H1 (cell line): ENCODE results near the gene CFAP54. TPM values are rescaled to one million over a fixed set of nuclear protein-coding genes. Genes with fewer than 3 reads are reported as not detected.

Experiments used
- CTCF ChIA-PET: fragments of 300-600 bp; sonication (Branson Sonifier 250); formaldehyde crosslinking; loops from one replicate; lab custom pipeline; 2021; ENCODE audit not compliant: partially characterized antibody; lab: Charles Lee
- POLR2A ChIA-PET: fragments of 300-600 bp; sonication (Branson Sonifier 250); formaldehyde crosslinking; loops from one replicate; lab custom pipeline; 2021; ENCODE audit warnings: inconsistent platforms; ENCODE audit not compliant: partially characterized antibody; lab: Charles Lee
- DNase-seq, 2 experiments: peaks; one replicate each; pipeline versions ENCODE4 v3.0.0 to v3.0.0-alpha.2; 2010 to 2022; ENCODE audit warnings: low spot score in 2 of 2, low read depth in 1 of 2, mixed read lengths in 1 of 2
- FAIRE-seq: peaks from 2 replicates; lab custom pipeline; 2011; peaks lifted over from hg19 to GRCh38; lab: Jason Lieb, UNC
- H2AFZ ChIP-seq: 2 replicates; pipeline ENCODE4 v1.8.1; 2012; ENCODE audit warnings: low read length, inconsistent platforms
- H2AK5ac ChIP-seq: 2 replicates; pipeline ENCODE4 v1.6.1; 2013; ENCODE audit warnings: low read depth, low read length
- H2BK120ac ChIP-seq: replicated peaks from 2 replicates; pipeline ENCODE3; 2013; ENCODE audit warnings: low read depth, low read length, inconsistent platforms
- H2BK12ac ChIP-seq: 2 replicates; pipeline ENCODE4 v1.6.1; 2013; ENCODE audit warnings: low read depth, low read length
- H2BK15ac ChIP-seq: 2 replicates; pipeline ENCODE4 v1.6.1; 2013; ENCODE audit warnings: low read length
- H2BK20ac ChIP-seq: 2 replicates; pipeline ENCODE4 v1.6.1; 2013; ENCODE audit warnings: low read length
- H2BK5ac ChIP-seq: 2 replicates; pipeline ENCODE4 v1.6.1; 2013; ENCODE audit warnings: low read depth, low read length
- H3K14ac ChIP-seq: 2 replicates; pipeline ENCODE4 v1.6.1; 2013; ENCODE audit warnings: inconsistent platforms; ENCODE audit not compliant: insufficient read length
- H3K18ac ChIP-seq: 2 replicates; pipeline ENCODE4 v1.6.1; 2013; ENCODE audit warnings: low read length; ENCODE audit errors: extremely low read depth
- H3K23ac ChIP-seq: 2 replicates; pipeline ENCODE4 v1.6.1; 2013; ENCODE audit warnings: inconsistent platforms; ENCODE audit not compliant: insufficient read length
- H3K23me2 ChIP-seq: 2 replicates; pipeline ENCODE4 v1.6.1; 2013; ENCODE audit warnings: low read depth, low read length
- H3K27ac ChIP-seq: 2 replicates; pipeline ENCODE4 v1.6.1; 2011; ENCODE audit warnings: low read depth, low read length, inconsistent platforms
- H3K27me3 ChIP-seq, 4 experiments: replicated peaks in 1 of 4; 1 replicate in 1 of 4; 2 replicates in 3 of 4; pipeline versions ENCODE4 v1.6.1 to v1.8.1; 2011 to 2013; ENCODE audit warnings: low read length in 3 of 4, mild to moderate bottlenecking in 3 of 4, inconsistent platforms in 2 of 4, mixed read lengths in 2 of 4, moderate library complexity in 1 of 4; ENCODE audit not compliant: control insufficient read depth in 3 of 4, insufficient read depth in 3 of 4; ENCODE audit errors: extremely low read depth in 1 of 4
- H3K36me3 ChIP-seq, 4 experiments: 2 replicates each; pipeline versions ENCODE4 v1.6.1 to v1.8.1; 2011 to 2013; ENCODE audit warnings: mild to moderate bottlenecking in 4 of 4, low read length in 3 of 4, moderate library complexity in 2 of 4, control low read depth in 1 of 4, inconsistent platforms in 1 of 4; ENCODE audit not compliant: insufficient read depth in 4 of 4, control insufficient read depth in 2 of 4
- H3K4ac ChIP-seq: replicated peaks from 2 replicates; pipeline ENCODE3; 2013; ENCODE audit warnings: low read length, low read depth, mixed read lengths, inconsistent platforms; ENCODE audit not compliant: insufficient read length
- H3K4me1 ChIP-seq, 4 experiments: replicated peaks in 1 of 4; 1 replicate in 1 of 4; 2 replicates in 3 of 4; pipeline versions ENCODE4 v1.6.1 to v1.8.1; 2011 to 2013; ENCODE audit warnings: low read length in 3 of 4, inconsistent platforms in 2 of 4, mixed read lengths in 1 of 4; ENCODE audit not compliant: insufficient read depth in 4 of 4, control insufficient read depth in 3 of 4
- H3K4me2 ChIP-seq, 2 experiments: 2 replicates each; pipeline versions ENCODE4 v1.6.1 to v1.8.1; 2011 to 2013; ENCODE audit warnings: low read depth in 2 of 2, low read length in 2 of 2, control low read depth in 1 of 2, inconsistent platforms in 1 of 2, mild to moderate bottlenecking in 1 of 2; ENCODE audit not compliant: insufficient read depth in 1 of 2
- H3K4me3 ChIP-seq, 4 experiments: fragments of 200-600, 300-600 bp in 1 of 4; sonication (generic), shearing (Covaris generic), sonication (Bioruptor Twin) in 1 of 4; 2 replicates each; pipeline versions ENCODE4 v1.5.1 to v1.8.1; 2011 to 2016; ENCODE audit warnings: low read length in 4 of 4, low read depth in 3 of 4, control low read depth in 2 of 4, inconsistent platforms in 2 of 4, mild to moderate bottlenecking in 2 of 4, mixed read lengths in 1 of 4, moderate library complexity in 1 of 4; ENCODE audit not compliant: insufficient read depth in 2 of 4; ENCODE audit errors: extremely low read depth in 1 of 4
- H3K56ac ChIP-seq: replicated peaks from 2 replicates; pipeline ENCODE3; 2013; ENCODE audit warnings: low read depth, mild to moderate bottlenecking, mixed read lengths, low read length, inconsistent platforms; ENCODE audit not compliant: insufficient read length
- H3K79me1 ChIP-seq: 2 replicates; pipeline ENCODE4 v1.6.1; 2013; ENCODE audit warnings: low read depth, low read length, control low read depth
- H3K79me2 ChIP-seq, 2 experiments: 2 replicates each; pipeline versions ENCODE4 v1.6.1 to v1.8.1; 2012 to 2013; ENCODE audit warnings: low read length in 2 of 2, mild to moderate bottlenecking in 2 of 2, inconsistent platforms in 1 of 2; ENCODE audit not compliant: insufficient read depth in 2 of 2, control insufficient read depth in 1 of 2
- H3K9ac ChIP-seq, 4 experiments: replicated peaks in 1 of 4; 1 replicate in 1 of 4; 2 replicates in 3 of 4; pipeline versions ENCODE4 v1.6.1 to v1.8.1; 2011 to 2013; ENCODE audit warnings: low read depth in 3 of 4, low read length in 3 of 4, control low read depth in 2 of 4, mild to moderate bottlenecking in 2 of 4, moderate library complexity in 2 of 4, inconsistent platforms in 1 of 4; ENCODE audit errors: extremely low read depth in 1 of 4
- H3K9me3 ChIP-seq, 2 experiments: 2 replicates each; pipeline versions ENCODE4 v1.6.1 to v1.8.1; 2012 to 2013; ENCODE audit warnings: mild to moderate bottlenecking in 2 of 2, moderate library complexity in 2 of 2, control low read depth in 1 of 2, inconsistent platforms in 1 of 2, low read depth in 1 of 2, low read length in 1 of 2, mixed read lengths in 1 of 2; ENCODE audit not compliant: insufficient read depth in 2 of 2
- H4K20me1 ChIP-seq, 2 experiments: replicated peaks in 1 of 2; 2 replicates each; pipeline versions ENCODE3 to v1.8.1; 2011 to 2013; ENCODE audit warnings: inconsistent platforms in 2 of 2, low read length in 2 of 2, mild to moderate bottlenecking in 1 of 2; ENCODE audit not compliant: insufficient read depth in 2 of 2, control insufficient read depth in 1 of 2
- H4K5ac ChIP-seq: 2 replicates; pipeline ENCODE4 v1.6.1; 2013; ENCODE audit warnings: low read length, low read depth, mixed read lengths, inconsistent platforms; ENCODE audit not compliant: insufficient read length
- H4K8ac ChIP-seq: 2 replicates; pipeline ENCODE4 v1.8.0; 2013; ENCODE audit warnings: mild to moderate bottlenecking, moderate library complexity, low read length, inconsistent platforms; ENCODE audit not compliant: insufficient read depth; ENCODE audit errors: extremely low read depth
- H4K91ac ChIP-seq: replicated peaks from 2 replicates; pipeline ENCODE3; 2013; ENCODE audit warnings: low read length, mixed read lengths, inconsistent platforms; ENCODE audit not compliant: insufficient read length
- BRCA1 ChIP-seq: IDR thresholded peaks from 2 replicates; pipeline ENCODE4 v1.6.1; 2012; ENCODE audit warnings: low read depth, low read length, improper control_type of control experiment
- CHD1 ChIP-seq: IDR thresholded peaks from 2 replicates; pipeline ENCODE4 v1.6.1; 2012; ENCODE audit warnings: low read depth, low read length, improper control_type of control experiment
- CREB1 ChIP-seq: IDR thresholded peaks from 2 replicates; pipeline ENCODE4 v1.6.1; 2012; ENCODE audit warnings: inconsistent platforms
- EGR1 ChIP-seq: IDR thresholded peaks from 2 replicates; pipeline ENCODE4 v1.6.1; 2011; ENCODE audit warnings: low read depth, low read length, borderline replicate concordance
- SRF ChIP-seq: IDR thresholded peaks from 2 replicates; pipeline ENCODE4 v1.6.1; 2011; ENCODE audit warnings: mild to moderate bottlenecking, low read depth, low read length, moderate library complexity
- WGBS, 2 experiments: shearing (Covaris generic) in 1 of 2; methylation state at CpG; one replicate each; pipeline versions ENCODE4 v1.1.6 to v1.1.7; 2013 to 2015; ENCODE audit warnings: low lambda C conversion rate in 2 of 2, mixed read lengths in 2 of 2, inconsistent platforms in 1 of 2, low coverage in 1 of 2, missing lambda C conversion rate in 1 of 2; ENCODE audit not compliant: insufficient replicate concordance in 2 of 2, insufficient coverage in 1 of 2, insufficient read length in 1 of 2; ENCODE audit errors: extremely low coverage in 1 of 2, missing lambda C conversion rate in 1 of 2; 5-methylcytosine and 5-hydroxymethylcytosine counted together
- polyA plus RNA-seq, 7 experiments: library from polyadenylated mRNA; depleted of rRNA in 3 of 7; stranded (reverse) in 5 of 7; unstranded in 2 of 7; fragments of >200 nt in 5 of 7; fragments of 200-250 nt in 2 of 7; gene quantifications; 1 replicate in 5 of 7; 2 replicates in 1 of 7; 4 replicates in 1 of 7; pipeline versions ENCODE4 v1.2.1 to v1.2.3, GENCODE V29; 2011 to 2013; ENCODE audit warnings: missing spikeins in 2 of 7, mixed read lengths in 2 of 7
- total RNA-seq: library from RNA; stranded (reverse); fragmentation: NEBNext Ultra II Directional; extraction: Animal tissue kit (Norgen Biotek cat#: 25700); gene quantifications from 2 replicates; pipeline ENCODE4 v1.2.1, GENCODE V29; 2021

The CFAP54 gene
- total and polyA plus RNA-seq, 2 of the 8 experiments (the other 6 are each of a cell fraction or from before 2014, with no cell fraction given) = 0.17 to 0.33 TPM

- H2BK12ac ChIP-seq = no peak overlapping the region
- no peak overlapping the region for H3K56ac ChIP-seq
- H3K36me3 ChIP-seq = no peaks in the 10 kb centered on the region
- H2BK5ac ChIP-seq = peak overlapping the region; percentile 55; the same call in 1 of the 2 replicates
- no peaks in the 10 kb centered on the region for H3K27me3 ChIP-seq
- no peak overlapping the region for H3K14ac ChIP-seq
- H3K79me1 ChIP-seq = no peaks in the 10 kb centered on the region
- POLR2A ChIA-PET = no interaction called here
- H2AK5ac ChIP-seq = no peak overlapping the region
- no peaks in the 10 kb centered on the region for H3K9me3 ChIP-seq
- H4K91ac ChIP-seq = no peak overlapping the region
- H3K79me2 ChIP-seq = no peaks in the 10 kb centered on the region
- peaks cover 0 to 5% (median 2%) of the 10 kb centered on the region in 4 experiments; a peak in 4 of 7 replicates for H3K4me1 ChIP-seq
- H3K23me2 ChIP-seq = no peaks in the 10 kb centered on the region
- H4K5ac ChIP-seq = peak overlapping the region; percentile 99
- H3K27ac ChIP-seq = peak overlapping the region; percentile 91
- CTCF ChIA-PET = interaction anchor here (0.8 to 1.7 kb wide), 5 partner anchors 9 to 39 kb away, joined by 3 to 5 read pairs (median 3); no protein-coding TSS in a partner anchor
- FAIRE-seq (peak; percentile 39), DNase-seq (peak; percentile 5 to 66)
- WGBS, 2 experiments = 30% methylated on average over 1 of the region's 1 CpG; no CpG with 5 or more reads in 1 of the 2 experiments
- peak overlapping the region; percentile 25 for H2BK120ac ChIP-seq
- H2BK15ac ChIP-seq = no peak overlapping the region
- H4K8ac ChIP-seq = peak overlapping the region; percentile 95; the same call in 1 of the 2 replicates
- no peak overlapping the region; a peak in 1 of 8 replicates for H3K4me3 ChIP-seq
- H4K20me1 ChIP-seq = no peaks in the 10 kb centered on the region
- H3K4ac ChIP-seq = no peak overlapping the region
- TF ChIP-seq EGR1 = peak; percentile 57; the same call in 1 of the 2 replicates
- TF ChIP-seq BRCA1 = no peak
- TF ChIP-seq SRF = no peak
- no peak for TF ChIP-seq CHD1
- peak; percentile 63 for TF ChIP-seq CREB1
- H3K9ac ChIP-seq = peak overlapping the region in 3 of 4 experiments; percentile 24 to 53 (median 51); a peak in 3 of 7 replicates
- no peak overlapping the region for H2BK20ac ChIP-seq
- peak overlapping the region; percentile 84 for H3K18ac ChIP-seq
- H2AFZ ChIP-seq = peak overlapping the region; percentile 100
- H3K23ac ChIP-seq = no peak overlapping the region
- peak overlapping the region; percentile 51 to 59 for H3K4me2 ChIP-seq
Observed at GRCh38 chr12:96749999-96750398, 260.6 kb downstream of the CFAP54 start.
